Liver (tissue), 3 donors: ENCODE data around the gene TMEM272.

ENCODE experiments used
- CTCF ChIP-seq: fragments of 150-350 bp; IDR thresholded peaks from 2 replicates; pipeline ENCODE4 v1.5.1; 2017; ENCODE audit warnings: improper control_type of control experiment, low read depth, low read length; ENCODE audit not compliant: missing input control
- GABPA ChIP-seq, 2 donors: IDR thresholded peaks in 1 of 2; conservative IDR thresholded peaks in 1 of 2; 2 replicates each; pipeline ENCODE4 v1.6.1; 2016; ENCODE audit warnings: antibody characterized with exemption in 2 of 2, mild to moderate bottlenecking in 1 of 2, moderate library complexity in 1 of 2
- JUND ChIP-seq, 2 donors: IDR thresholded peaks; 2 replicates each; pipeline ENCODE4 v1.6.1; 2016; ENCODE audit warnings: antibody characterized with exemption in 2 of 2
- RAD21 ChIP-seq, 2 donors: IDR thresholded peaks; 2 replicates each; pipeline ENCODE4 v1.6.1; 2016; ENCODE audit warnings: antibody characterized with exemption in 2 of 2, mild to moderate bottlenecking in 2 of 2
- TAF1 ChIP-seq: conservative IDR thresholded peaks from 2 replicates; pipeline ENCODE4 v1.6.1; 2016; ENCODE audit warnings: antibody characterized with exemption, mild to moderate bottlenecking
- TF ChIP-seq, protein P1 (sequence below): IDR thresholded peaks from 2 replicates; pipeline ENCODE4 v1.6.1; 2016; ENCODE audit warnings: antibody characterized with exemption, mild to moderate bottlenecking
- donor health status: healthy.
- donor health status: healthy.

GRCh38 chr13:51814071-51814470 is 30.9 kb downstream of the TMEM272 start:
- TF ChIP-seq, protein P1, sequence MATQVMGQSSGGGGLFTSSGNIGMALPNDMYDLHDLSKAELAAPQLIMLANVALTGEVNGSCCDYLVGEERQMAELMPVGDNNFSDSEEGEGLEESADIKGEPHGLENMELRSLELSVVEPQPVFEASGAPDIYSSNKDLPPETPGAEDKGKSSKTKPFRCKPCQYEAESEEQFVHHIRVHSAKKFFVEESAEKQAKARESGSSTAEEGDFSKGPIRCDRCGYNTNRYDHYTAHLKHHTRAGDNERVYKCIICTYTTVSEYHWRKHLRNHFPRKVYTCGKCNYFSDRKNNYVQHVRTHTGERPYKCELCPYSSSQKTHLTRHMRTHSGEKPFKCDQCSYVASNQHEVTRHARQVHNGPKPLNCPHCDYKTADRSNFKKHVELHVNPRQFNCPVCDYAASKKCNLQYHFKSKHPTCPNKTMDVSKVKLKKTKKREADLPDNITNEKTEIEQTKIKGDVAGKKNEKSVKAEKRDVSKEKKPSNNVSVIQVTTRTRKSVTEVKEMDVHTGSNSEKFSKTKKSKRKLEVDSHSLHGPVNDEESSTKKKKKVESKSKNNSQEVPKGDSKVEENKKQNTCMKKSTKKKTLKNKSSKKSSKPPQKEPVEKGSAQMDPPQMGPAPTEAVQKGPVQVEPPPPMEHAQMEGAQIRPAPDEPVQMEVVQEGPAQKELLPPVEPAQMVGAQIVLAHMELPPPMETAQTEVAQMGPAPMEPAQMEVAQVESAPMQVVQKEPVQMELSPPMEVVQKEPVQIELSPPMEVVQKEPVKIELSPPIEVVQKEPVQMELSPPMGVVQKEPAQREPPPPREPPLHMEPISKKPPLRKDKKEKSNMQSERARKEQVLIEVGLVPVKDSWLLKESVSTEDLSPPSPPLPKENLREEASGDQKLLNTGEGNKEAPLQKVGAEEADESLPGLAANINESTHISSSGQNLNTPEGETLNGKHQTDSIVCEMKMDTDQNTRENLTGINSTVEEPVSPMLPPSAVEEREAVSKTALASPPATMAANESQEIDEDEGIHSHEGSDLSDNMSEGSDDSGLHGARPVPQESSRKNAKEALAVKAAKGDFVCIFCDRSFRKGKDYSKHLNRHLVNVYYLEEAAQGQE = no peak
- no peak for TF ChIP-seq CTCF
- TF ChIP-seq TAF1 = no peak
- TF ChIP-seq GABPA (IDR thresholded peaks at IDR 0.05 in 1 of 2, conservative IDR thresholded peaks at IDR 0.05 in 1 of 2) = no peak
- TF ChIP-seq RAD21 (IDR thresholded peaks at IDR 0.05) = no peak
- TF ChIP-seq JUND (IDR thresholded peaks at IDR 0.05) = no peak
